HG02884 (cell line): ENCODE measurements around the gene DEFB124.
"Not testable (repeated sequence)": the region's sequence is repeated elsewhere in the genome, so short reads cannot be mapped to it uniquely, and the experiment has no call there.

Experiments
- ATAC-seq: cut with Tn5 transposase; IDR thresholded peaks from one replicate; pipeline ENCODE4 v1.9.1; 2021; ENCODE audit warnings: mild to moderate bottlenecking, moderate library complexity; ENCODE audit not compliant: unreplicated experiment

The DEFB124 gene

GRCh38 chr20:31489152-31489551 is 14.2 kb upstream of the DEFB124 start:
- no peak for ATAC-seq

GRCh38 chr20:31488115-31488514 is 13.2 kb upstream of the DEFB124 start:
- ATAC-seq, result no peak

- ATAC-seq, result no peak
Observed at GRCh38 chr20:31485450-31486339, 10.8 kb upstream of the DEFB124 start.

- ATAC-seq, result no peak
Observed at GRCh38 chr20:31484001-31484400, 9.1 kb upstream of the DEFB124 start.

GRCh38 chr20:31476643-31477215 is 1.8 kb upstream of the DEFB124 start:
- ATAC-seq, result no peak

- ATAC-seq, result no peak
Observed at GRCh38 chr20:31476294-31476585, 1.3 kb upstream of the DEFB124 start.

- no peak for ATAC-seq
Observed at GRCh38 chr20:31475472-31476293, 756 bp upstream of the DEFB124 start.

- ATAC-seq, result peak; percentile 84
Observed at GRCh38 chr20:31474097-31474436, 860 bp downstream of the DEFB124 start.

- peak; percentile 11 for ATAC-seq
Observed at GRCh38 chr20:31473331-31474096, 1.4 kb downstream of the DEFB124 start.

GRCh38 chr20:31472395-31473330 is 2.3 kb downstream of the DEFB124 start:
- ATAC-seq, result no peak

- not testable (repeated sequence) for ATAC-seq
Observed at GRCh38 chr20:31470946-31471345, 4.0 kb downstream of the DEFB124 start.

GRCh38 chr20:31454361-31454760 is 20.6 kb downstream of the DEFB124 start:
- ATAC-seq, result no peak

- no peak for ATAC-seq
Observed at GRCh38 chr20:31452575-31452974, 22.4 kb downstream of the DEFB124 start.

GRCh38 chr20:31449511-31450414 is 25.2 kb downstream of the DEFB124 start:
- no peak for ATAC-seq

- no peak for ATAC-seq
Observed at GRCh38 chr20:31446084-31446819, 28.7 kb downstream of the DEFB124 start.

GRCh38 chr20:31440012-31440659 is 34.8 kb downstream of the DEFB124 start, which contains the start of gene DEFB123:
Gene DEFB123 (plus strand): TSS chr20:31440632. CDS start chr20:31440699, 67 bp downstream.
- ATAC-seq, result no peak

- ATAC-seq, result no peak
Observed at GRCh38 chr20:31430568-31431115, 44.3 kb downstream of the DEFB124 start.
